HepG2 (cell line): ENCODE measurements around the gene DDX10. TPM values are rescaled to one million over a fixed set of nuclear protein-coding genes. Genes with fewer than 3 reads are reported as not detected.

Experiments used
- CHD2 ChIP-seq: IDR thresholded peaks from 2 replicates; pipeline ENCODE4 v1.6.1; 2011; ENCODE audit warnings: low read depth, low read length, improper control_type of control experiment
- ELF1 ChIP-seq: sonication (generic); formaldehyde crosslinking; IDR thresholded peaks from 2 replicates; pipeline ENCODE4 v1.4.0; 2020; ENCODE audit warnings: missing genetic modification reagents
- ESRRA ChIP-seq: sonication (generic); formaldehyde crosslinking; IDR thresholded peaks from 2 replicates; pipeline ENCODE4 v1.5.1; 2020; ENCODE audit warnings: mild to moderate bottlenecking, low read depth, missing genetic modification reagents
- GMEB1 ChIP-seq: sonication (generic); formaldehyde crosslinking; IDR thresholded peaks from 2 replicates; pipeline ENCODE4 v1.5.1; 2020; ENCODE audit warnings: missing genetic modification reagents, mild to moderate bottlenecking, borderline replicate concordance
- GZF1 ChIP-seq: sonication (generic); formaldehyde crosslinking; IDR thresholded peaks from 2 replicates; pipeline ENCODE4 v1.5.1; 2020; ENCODE audit warnings: mild to moderate bottlenecking, missing genetic modification reagents
- JUNB ChIP-seq: sonication (generic); formaldehyde crosslinking; IDR thresholded peaks from 2 replicates; pipeline ENCODE4 v1.8.0; 2022; ENCODE audit warnings: missing genetic modification reagents, mild to moderate bottlenecking, borderline replicate concordance
- KDM6A ChIP-seq: IDR thresholded peaks from 2 replicates; pipeline ENCODE4 v1.6.1; 2016; ENCODE audit warnings: low read depth
- KLF13 ChIP-seq: sonication (generic); formaldehyde crosslinking; IDR thresholded peaks from 2 replicates; pipeline ENCODE4 v1.4.0; 2020; ENCODE audit warnings: mild to moderate bottlenecking, missing genetic modification reagents
- NR1H2 ChIP-seq: sonication (generic); formaldehyde crosslinking; IDR thresholded peaks from 2 replicates; pipeline ENCODE4 v1.8.1; 2022; ENCODE audit warnings: low read depth, missing genetic modification reagents, borderline replicate concordance
- PHB2 ChIP-seq: fragments of 450-650 bp; IDR thresholded peaks from 2 replicates; pipeline ENCODE4 v1.6.1; 2018; ENCODE audit not compliant: partially characterized antibody
- RFXAP ChIP-seq: sonication (generic); formaldehyde crosslinking; IDR thresholded peaks from 2 replicates; pipeline ENCODE4 v1.4.0; 2020; ENCODE audit warnings: missing genetic modification reagents, borderline replicate concordance
- SNAI1 ChIP-seq: sonication (generic); formaldehyde crosslinking; IDR thresholded peaks from 2 replicates; pipeline ENCODE4 v1.5.0; 2020; ENCODE audit warnings: mild to moderate bottlenecking, missing genetic modification reagents, borderline replicate concordance
- TGIF2 ChIP-seq: IDR thresholded peaks from 2 replicates; pipeline ENCODE4 v1.6.1; 2016; ENCODE audit warnings: control low read depth, missing compliant biosample characterization
- WIZ ChIP-seq: sonication (generic); formaldehyde crosslinking; IDR thresholded peaks from 2 replicates; pipeline ENCODE4 v1.5.1; 2020; ENCODE audit warnings: mild to moderate bottlenecking, missing genetic modification reagents
- ZBTB14 ChIP-seq: sonication (generic); formaldehyde crosslinking; IDR thresholded peaks from 2 replicates; pipeline ENCODE4 v1.4.0; 2020; ENCODE audit warnings: missing genetic modification reagents
- ZBTB43 ChIP-seq: sonication (generic); formaldehyde crosslinking; conservative IDR thresholded peaks from 2 replicates; pipeline ENCODE4 v1.4.0; 2020; ENCODE audit warnings: missing genetic modification reagents
- ZNF337 ChIP-seq: sonication (generic); formaldehyde crosslinking; IDR thresholded peaks from 2 replicates; pipeline ENCODE4 v1.5.1; 2020; ENCODE audit warnings: missing genetic modification reagents, low read depth, mild to moderate bottlenecking, borderline replicate concordance
- ZNF451 ChIP-seq: sonication (generic); formaldehyde crosslinking; IDR thresholded peaks from 2 replicates; pipeline ENCODE4 v1.5.0; 2020; ENCODE audit warnings: mild to moderate bottlenecking, missing genetic modification reagents
- ZNF83 ChIP-seq: sonication (generic); formaldehyde crosslinking; IDR thresholded peaks from 2 replicates; pipeline ENCODE4 v1.4.0; 2020; ENCODE audit warnings: missing genetic modification reagents, mild to moderate bottlenecking, borderline replicate concordance
- polyA plus RNA-seq, 8 experiments: library from polyadenylated mRNA; depleted of rRNA in 3 of 8; stranded (reverse) in 7 of 8; unstranded in 1 of 8; fragments of >200 nt; fragmentation: Illumina TruSeq in 4 of 8; extraction: Trizol in 4 of 8; gene quantifications; 2 replicates each; pipeline versions ENCODE4 v1.2.1 to v1.2.3, GENCODE V29; 2011 to 2016; ENCODE audit warnings: low read depth in 4 of 8, missing spikeins in 1 of 8, mixed read lengths in 1 of 8; ENCODE audit not compliant: insufficient read depth in 1 of 8
- total RNA-seq, 5 experiments: library from RNA; depleted of rRNA; stranded (reverse); fragments of >200 nt; fragmentation: Illumina TruSeq; extraction: Trizol; gene quantifications; 2 replicates each; pipeline ENCODE4 v1.2.3, GENCODE V29; 2016; ENCODE audit warnings: low read depth in 1 of 5
- TF ChIP-seq, protein P1 (sequence below): sonication (generic); formaldehyde crosslinking; IDR thresholded peaks from 2 replicates; pipeline ENCODE4 v1.4.0; 2020; ENCODE audit warnings: missing genetic modification reagents
- TF ChIP-seq, protein P2 (sequence below): sonication (generic); formaldehyde crosslinking; IDR thresholded peaks from 2 replicates; pipeline ENCODE4 v1.9.0; 2021; ENCODE audit warnings: missing genetic modification reagents, borderline replicate concordance

DDX10 gene
- total and polyA plus RNA-seq, 2 of the 13 experiments (the other 11 are each of a cell fraction or from before 2014, with no cell fraction given) = 17.0 to 32.0 TPM

DNA sequence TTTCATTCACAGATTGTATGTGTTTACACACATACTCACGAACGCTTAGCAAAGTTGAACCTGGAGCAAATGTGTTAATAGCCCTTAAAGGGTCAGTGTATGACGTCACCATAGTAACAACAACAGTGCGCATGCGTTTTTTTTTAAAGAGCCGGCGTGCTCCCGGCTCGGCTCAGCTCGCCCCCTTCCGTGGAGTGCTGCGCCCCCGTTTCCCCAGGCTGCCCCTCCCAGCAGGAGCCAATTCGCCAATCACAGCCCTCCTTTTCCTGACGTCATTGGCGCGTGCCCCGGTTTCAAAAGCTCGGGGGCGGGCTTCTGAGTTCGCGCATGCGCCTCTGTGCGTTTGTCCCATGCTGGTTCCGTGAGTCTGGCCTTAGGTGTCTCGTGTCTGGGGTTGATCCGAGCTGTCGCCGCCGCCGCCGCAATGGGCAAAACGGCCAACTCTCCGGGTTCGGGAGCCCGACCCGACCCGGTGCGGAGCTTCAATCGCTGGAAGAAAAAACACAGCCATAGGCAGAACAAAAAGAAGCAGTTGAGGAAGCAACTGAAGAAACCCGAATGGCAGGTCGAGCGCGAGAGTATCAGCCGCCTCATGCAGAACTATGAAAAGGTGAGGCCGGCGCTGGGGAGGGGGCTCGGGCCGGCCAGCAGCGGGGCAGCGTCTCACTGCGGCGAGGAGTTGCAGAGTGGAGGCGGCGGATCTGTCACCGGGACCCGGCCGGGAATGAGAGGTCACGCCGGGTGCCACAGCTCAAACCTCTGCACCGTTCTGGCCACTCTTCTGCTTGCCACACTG lies at the start of gene DDX10 (continued):
- TF ChIP-seq ZNF337 (CRISPR knock-in tag) (no peak), KDM6A (CRISPR knock-in tag) (no peak), ZBTB43 (CRISPR knock-in tag) (0 out of 2 replicates have a peak, but pooled peaks have one; percentile 33), GZF1 (no peak), ZBTB14 (CRISPR knock-in tag) (no peak), ZNF83 (CRISPR knock-in tag) (no peak), CHD2 (no peak), ZNF451 (CRISPR knock-in tag) (no peak), SNAI1 (CRISPR knock-in tag) (0 out of 2 replicates have a peak, but pooled peaks have one; percentile 27), RFXAP (peak; percentile 84; the same call in 1 of the 2 replicates), WIZ (CRISPR knock-in tag) (no peak), GMEB1 (peak; percentile 82; the same call in 1 of the 2 replicates), TGIF2 (CRISPR knock-in tag) (no peak), KLF13 (no peak), PHB2 (no peak), NR1H2 (no peak), ESRRA (0 out of 2 replicates have a peak, but pooled peaks have one; percentile 20), JUNB (no peak), ELF1 (CRISPR knock-in tag) (peak; percentile 58)
- TF ChIP-seq, protein P1, sequence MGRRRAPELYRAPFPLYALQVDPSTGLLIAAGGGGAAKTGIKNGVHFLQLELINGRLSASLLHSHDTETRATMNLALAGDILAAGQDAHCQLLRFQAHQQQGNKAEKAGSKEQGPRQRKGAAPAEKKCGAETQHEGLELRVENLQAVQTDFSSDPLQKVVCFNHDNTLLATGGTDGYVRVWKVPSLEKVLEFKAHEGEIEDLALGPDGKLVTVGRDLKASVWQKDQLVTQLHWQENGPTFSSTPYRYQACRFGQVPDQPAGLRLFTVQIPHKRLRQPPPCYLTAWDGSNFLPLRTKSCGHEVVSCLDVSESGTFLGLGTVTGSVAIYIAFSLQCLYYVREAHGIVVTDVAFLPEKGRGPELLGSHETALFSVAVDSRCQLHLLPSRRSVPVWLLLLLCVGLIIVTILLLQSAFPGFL (CRISPR knock-in tag) = no peak
- TF ChIP-seq, protein P2, sequence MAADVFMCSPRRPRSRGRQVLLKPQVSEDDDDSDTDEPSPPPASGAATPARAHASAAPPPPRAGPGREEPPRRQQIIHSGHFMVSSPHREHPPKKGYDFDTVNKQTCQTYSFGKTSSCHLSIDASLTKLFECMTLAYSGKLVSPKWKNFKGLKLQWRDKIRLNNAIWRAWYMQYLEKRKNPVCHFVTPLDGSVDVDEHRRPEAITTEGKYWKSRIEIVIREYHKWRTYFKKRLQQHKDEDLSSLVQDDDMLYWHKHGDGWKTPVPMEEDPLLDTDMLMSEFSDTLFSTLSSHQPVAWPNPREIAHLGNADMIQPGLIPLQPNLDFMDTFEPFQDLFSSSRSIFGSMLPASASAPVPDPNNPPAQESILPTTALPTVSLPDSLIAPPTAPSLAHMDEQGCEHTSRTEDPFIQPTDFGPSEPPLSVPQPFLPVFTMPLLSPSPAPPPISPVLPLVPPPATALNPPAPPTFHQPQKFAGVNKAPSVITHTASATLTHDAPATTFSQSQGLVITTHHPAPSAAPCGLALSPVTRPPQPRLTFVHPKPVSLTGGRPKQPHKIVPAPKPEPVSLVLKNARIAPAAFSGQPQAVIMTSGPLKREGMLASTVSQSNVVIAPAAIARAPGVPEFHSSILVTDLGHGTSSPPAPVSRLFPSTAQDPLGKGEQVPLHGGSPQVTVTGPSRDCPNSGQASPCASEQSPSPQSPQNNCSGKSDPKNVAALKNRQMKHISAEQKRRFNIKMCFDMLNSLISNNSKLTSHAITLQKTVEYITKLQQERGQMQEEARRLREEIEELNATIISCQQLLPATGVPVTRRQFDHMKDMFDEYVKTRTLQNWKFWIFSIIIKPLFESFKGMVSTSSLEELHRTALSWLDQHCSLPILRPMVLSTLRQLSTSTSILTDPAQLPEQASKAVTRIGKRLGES (CRISPR knock-in tag) = no peak
